H1 (cell line): ENCODE data around the gene GBX1. TPM values are rescaled to one million over a fixed set of nuclear protein-coding genes. Genes with fewer than 3 reads are reported as not detected.

Experiments
- CHD1 ChIP-seq: IDR thresholded peaks from 2 replicates; pipeline ENCODE4 v1.6.1; 2012; ENCODE audit warnings: low read depth, low read length, improper control_type of control experiment
- EGR1 ChIP-seq: IDR thresholded peaks from 2 replicates; pipeline ENCODE4 v1.6.1; 2011; ENCODE audit warnings: low read depth, low read length, borderline replicate concordance
- JUN ChIP-seq: IDR thresholded peaks from 2 replicates; pipeline ENCODE4 v1.6.1; 2011; ENCODE audit warnings: low read depth, mild to moderate bottlenecking, improper control_type of control experiment, low read length
- KDM4A ChIP-seq: IDR thresholded peaks from one replicate; pipeline ENCODE4 v1.7.1; 2012; ENCODE audit warnings: low read depth, mild to moderate bottlenecking, moderate library complexity, low read length, inconsistent platforms; ENCODE audit not compliant: severe bottlenecking
- PHF8 ChIP-seq: fragments of 200-600 bp; sonication (generic); conservative IDR thresholded peaks from 2 replicates; pipeline ENCODE4 v1.7.1; 2012; ENCODE audit warnings: low read depth, mild to moderate bottlenecking, inconsistent platforms, low read length, moderate library complexity
- RFX5 ChIP-seq: IDR thresholded peaks from 2 replicates; pipeline ENCODE4 v1.6.1; 2011; ENCODE audit warnings: low read depth, low read length, improper control_type of control experiment, borderline replicate concordance
- RXRA ChIP-seq: IDR thresholded peaks from 2 replicates; pipeline ENCODE4 v1.6.1; 2011; ENCODE audit warnings: low read depth, mild to moderate bottlenecking, low read length, moderate library complexity; ENCODE audit not compliant: insufficient read depth
- SIX5 ChIP-seq: IDR thresholded peaks from 2 replicates; pipeline ENCODE4 v1.6.1; 2011; ENCODE audit warnings: mild to moderate bottlenecking, low read depth, low read length
- YY1 ChIP-seq: IDR thresholded peaks from 2 replicates; pipeline ENCODE4 v1.6.1; 2011; ENCODE audit warnings: low read depth, mild to moderate bottlenecking, low read length
- polyA plus RNA-seq, 7 experiments: library from polyadenylated mRNA; depleted of rRNA in 3 of 7; stranded (reverse) in 5 of 7; unstranded in 2 of 7; fragments of >200 nt in 5 of 7; fragments of 200-250 nt in 2 of 7; gene quantifications; 1 replicate in 5 of 7; 2 replicates in 1 of 7; 4 replicates in 1 of 7; pipeline versions ENCODE4 v1.2.1 to v1.2.3, GENCODE V29; 2011 to 2013; ENCODE audit warnings: missing spikeins in 2 of 7, mixed read lengths in 2 of 7
- total RNA-seq: library from RNA; stranded (reverse); fragmentation: NEBNext Ultra II Directional; extraction: Animal tissue kit (Norgen Biotek cat#: 25700); gene quantifications from 2 replicates; pipeline ENCODE4 v1.2.1, GENCODE V29; 2021
- TF ChIP-seq, protein P1 (sequence below): fragments of 300-600 bp; sonication (generic); IDR thresholded peaks from 2 replicates; pipeline ENCODE4 v1.7.1; 2012; ENCODE audit warnings: low read length, moderate library complexity, mild to moderate bottlenecking, inconsistent platforms; ENCODE audit not compliant: insufficient replicate concordance

Gene GBX1
- total and polyA plus RNA-seq, 2 of the 8 experiments (the other 6 are each of a cell fraction or from before 2014, with no cell fraction given): not detected

DNA sequence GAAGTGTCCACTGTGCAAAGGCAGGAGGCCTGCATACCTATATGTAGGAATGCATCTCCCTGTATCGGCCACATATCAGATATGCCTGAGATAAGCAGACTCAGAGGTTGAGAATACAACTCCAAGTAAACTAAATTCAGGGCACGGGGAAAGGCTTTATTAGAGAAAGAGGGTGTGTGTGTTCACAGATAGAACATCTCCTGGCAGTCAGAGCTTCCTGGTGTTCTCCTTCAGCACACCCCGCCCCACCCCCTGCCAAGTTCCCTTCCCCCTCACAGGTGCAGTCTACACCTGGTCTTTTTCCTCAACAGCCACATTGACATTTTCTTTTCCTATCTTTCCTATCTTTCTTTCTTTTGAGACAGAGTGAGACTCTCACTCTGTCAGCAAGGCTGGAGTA is 17.1 kb downstream of the GBX1 start (continued):
- TF ChIP-seq, protein P1, sequence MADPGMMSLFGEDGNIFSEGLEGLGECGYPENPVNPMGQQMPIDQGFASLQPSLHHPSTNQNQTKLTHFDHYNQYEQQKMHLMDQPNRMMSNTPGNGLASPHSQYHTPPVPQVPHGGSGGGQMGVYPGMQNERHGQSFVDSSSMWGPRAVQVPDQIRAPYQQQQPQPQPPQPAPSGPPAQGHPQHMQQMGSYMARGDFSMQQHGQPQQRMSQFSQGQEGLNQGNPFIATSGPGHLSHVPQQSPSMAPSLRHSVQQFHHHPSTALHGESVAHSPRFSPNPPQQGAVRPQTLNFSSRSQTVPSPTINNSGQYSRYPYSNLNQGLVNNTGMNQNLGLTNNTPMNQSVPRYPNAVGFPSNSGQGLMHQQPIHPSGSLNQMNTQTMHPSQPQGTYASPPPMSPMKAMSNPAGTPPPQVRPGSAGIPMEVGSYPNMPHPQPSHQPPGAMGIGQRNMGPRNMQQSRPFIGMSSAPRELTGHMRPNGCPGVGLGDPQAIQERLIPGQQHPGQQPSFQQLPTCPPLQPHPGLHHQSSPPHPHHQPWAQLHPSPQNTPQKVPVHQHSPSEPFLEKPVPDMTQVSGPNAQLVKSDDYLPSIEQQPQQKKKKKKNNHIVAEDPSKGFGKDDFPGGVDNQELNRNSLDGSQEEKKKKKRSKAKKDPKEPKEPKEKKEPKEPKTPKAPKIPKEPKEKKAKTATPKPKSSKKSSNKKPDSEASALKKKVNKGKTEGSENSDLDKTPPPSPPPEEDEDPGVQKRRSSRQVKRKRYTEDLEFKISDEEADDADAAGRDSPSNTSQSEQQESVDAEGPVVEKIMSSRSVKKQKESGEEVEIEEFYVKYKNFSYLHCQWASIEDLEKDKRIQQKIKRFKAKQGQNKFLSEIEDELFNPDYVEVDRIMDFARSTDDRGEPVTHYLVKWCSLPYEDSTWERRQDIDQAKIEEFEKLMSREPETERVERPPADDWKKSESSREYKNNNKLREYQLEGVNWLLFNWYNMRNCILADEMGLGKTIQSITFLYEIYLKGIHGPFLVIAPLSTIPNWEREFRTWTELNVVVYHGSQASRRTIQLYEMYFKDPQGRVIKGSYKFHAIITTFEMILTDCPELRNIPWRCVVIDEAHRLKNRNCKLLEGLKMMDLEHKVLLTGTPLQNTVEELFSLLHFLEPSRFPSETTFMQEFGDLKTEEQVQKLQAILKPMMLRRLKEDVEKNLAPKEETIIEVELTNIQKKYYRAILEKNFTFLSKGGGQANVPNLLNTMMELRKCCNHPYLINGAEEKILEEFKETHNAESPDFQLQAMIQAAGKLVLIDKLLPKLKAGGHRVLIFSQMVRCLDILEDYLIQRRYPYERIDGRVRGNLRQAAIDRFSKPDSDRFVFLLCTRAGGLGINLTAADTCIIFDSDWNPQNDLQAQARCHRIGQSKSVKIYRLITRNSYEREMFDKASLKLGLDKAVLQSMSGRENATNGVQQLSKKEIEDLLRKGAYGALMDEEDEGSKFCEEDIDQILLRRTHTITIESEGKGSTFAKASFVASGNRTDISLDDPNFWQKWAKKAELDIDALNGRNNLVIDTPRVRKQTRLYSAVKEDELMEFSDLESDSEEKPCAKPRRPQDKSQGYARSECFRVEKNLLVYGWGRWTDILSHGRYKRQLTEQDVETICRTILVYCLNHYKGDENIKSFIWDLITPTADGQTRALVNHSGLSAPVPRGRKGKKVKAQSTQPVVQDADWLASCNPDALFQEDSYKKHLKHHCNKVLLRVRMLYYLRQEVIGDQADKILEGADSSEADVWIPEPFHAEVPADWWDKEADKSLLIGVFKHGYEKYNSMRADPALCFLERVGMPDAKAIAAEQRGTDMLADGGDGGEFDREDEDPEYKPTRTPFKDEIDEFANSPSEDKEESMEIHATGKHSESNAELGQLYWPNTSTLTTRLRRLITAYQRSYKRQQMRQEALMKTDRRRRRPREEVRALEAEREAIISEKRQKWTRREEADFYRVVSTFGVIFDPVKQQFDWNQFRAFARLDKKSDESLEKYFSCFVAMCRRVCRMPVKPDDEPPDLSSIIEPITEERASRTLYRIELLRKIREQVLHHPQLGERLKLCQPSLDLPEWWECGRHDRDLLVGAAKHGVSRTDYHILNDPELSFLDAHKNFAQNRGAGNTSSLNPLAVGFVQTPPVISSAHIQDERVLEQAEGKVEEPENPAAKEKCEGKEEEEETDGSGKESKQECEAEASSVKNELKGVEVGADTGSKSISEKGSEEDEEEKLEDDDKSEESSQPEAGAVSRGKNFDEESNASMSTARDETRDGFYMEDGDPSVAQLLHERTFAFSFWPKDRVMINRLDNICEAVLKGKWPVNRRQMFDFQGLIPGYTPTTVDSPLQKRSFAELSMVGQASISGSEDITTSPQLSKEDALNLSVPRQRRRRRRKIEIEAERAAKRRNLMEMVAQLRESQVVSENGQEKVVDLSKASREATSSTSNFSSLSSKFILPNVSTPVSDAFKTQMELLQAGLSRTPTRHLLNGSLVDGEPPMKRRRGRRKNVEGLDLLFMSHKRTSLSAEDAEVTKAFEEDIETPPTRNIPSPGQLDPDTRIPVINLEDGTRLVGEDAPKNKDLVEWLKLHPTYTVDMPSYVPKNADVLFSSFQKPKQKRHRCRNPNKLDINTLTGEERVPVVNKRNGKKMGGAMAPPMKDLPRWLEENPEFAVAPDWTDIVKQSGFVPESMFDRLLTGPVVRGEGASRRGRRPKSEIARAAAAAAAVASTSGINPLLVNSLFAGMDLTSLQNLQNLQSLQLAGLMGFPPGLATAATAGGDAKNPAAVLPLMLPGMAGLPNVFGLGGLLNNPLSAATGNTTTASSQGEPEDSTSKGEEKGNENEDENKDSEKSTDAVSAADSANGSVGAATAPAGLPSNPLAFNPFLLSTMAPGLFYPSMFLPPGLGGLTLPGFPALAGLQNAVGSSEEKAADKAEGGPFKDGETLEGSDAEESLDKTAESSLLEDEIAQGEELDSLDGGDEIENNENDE: no peak
- TF ChIP-seq KDM4A (no peak), PHF8 (no peak), YY1 (no peak), CHD1 (no peak), SIX5 (no peak), JUN (no peak), EGR1 (no peak), RFX5 (no peak), RXRA (no peak)
